HG02938 (cell line): ENCODE measurements around the gene C12orf57.
A peak's percentile ranks its signal among the peaks of the same experiment; 100 is the strongest.

ENCODE experiments used
- ATAC-seq: cut with Tn5 transposase; IDR thresholded peaks from one replicate; pipeline ENCODE4 v1.9.1; 2021; ENCODE audit warnings: mild to moderate bottlenecking, moderate library complexity; ENCODE audit not compliant: unreplicated experiment

The C12orf57 gene

DNA sequence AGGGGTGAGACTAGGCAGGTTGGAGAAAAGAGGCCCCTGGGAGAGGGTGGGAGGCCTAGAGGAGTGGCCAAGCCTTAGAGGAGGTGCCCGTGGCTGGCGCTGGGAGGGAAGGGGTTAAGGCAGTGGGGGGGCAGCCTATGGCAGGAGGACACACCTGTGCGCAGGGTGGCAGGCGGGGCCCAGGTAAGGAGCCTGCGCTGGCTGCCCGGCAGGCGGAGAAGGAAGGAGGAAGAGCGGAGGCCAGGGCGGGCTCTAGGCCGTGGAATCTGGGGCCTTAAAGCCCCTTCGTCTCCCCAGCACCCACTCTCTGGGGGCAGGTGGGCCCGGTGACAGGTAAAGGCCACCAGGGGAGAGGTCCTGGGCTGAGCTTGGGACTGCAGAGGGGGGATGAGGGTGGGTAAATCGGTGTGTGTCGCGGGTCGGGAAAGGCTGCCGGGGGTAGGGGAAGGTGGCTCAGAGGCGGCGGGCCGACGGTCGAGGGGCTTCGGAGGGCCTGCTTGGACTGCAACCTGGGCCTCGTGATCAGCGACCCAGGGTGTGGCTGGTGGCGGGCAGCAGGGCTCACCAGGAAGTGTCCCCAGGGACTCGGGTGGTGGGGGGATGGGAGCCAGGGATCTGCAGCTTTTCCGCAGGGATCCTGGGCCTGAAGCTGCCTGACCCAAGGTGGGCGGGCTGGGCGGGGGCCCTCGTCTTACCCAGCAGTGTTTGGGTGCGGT, 19.4 kb downstream of the C12orf57 start:
- no peak for ATAC-seq

GRCh38 chr12:6963791-6964413, 20.1 kb downstream of the C12orf57 start:
- no peak for ATAC-seq

GRCh38 chr12:6964605-6965025, 20.8 kb downstream of the C12orf57 start:
- no peak for ATAC-seq

GRCh38 chr12:6965026-6965661, 21.3 kb downstream of the C12orf57 start:
- ATAC-seq: no peak

DNA sequence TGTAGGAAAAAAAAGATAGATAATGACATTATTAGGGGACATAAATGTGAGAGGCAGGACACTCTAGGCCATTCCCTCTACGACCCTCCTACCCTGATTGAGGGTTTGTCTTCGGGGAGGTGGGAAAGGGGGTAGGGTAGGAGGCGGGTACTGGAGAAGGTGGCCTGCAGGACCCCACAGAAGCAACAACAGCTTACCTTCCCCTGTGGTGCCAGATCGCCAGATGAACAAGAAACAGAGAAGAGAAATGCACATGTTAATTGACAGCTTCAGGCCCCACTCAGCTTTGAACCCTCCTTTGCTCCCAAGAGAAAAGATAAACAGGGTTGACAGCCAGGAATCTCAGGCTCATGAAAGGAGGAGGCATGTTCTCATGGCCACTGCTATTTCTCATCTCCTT, 21.9 kb downstream of the C12orf57 start:
- ATAC-seq: no peak

- ATAC-seq: no peak
Measured at GRCh38 chr12:6966351-6966750, 22.5 kb downstream of the C12orf57 start.

GRCh38 chr12:6967651-6968100, 23.9 kb downstream of the C12orf57 start:
- no peak for ATAC-seq

GRCh38 chr12:6968426-6968825, 24.6 kb downstream of the C12orf57 start:
- no peak for ATAC-seq

DNA sequence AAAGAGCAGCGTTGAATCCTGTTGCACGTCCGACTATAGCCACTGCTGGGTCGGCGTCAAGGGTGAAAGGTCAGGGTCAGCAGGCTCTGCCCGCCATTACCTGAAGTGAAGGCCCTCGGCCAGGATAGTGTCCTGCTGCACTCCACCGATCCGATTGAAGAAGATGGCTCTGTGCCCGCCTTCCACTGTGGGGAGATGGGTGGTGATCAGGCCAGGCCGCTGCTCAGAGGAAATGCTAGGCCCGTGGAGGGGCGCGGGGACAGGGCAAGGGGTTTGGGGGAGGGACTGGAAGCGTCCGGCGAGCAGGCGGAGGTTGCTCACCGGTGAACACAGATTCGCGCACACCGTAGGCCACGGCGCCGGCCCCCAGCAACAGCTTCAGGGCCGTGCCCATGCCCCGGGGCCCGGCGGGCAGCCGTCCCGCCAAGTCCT, 26.3 kb downstream of the C12orf57 start:
- ATAC-seq: peak; percentile 16

DNA sequence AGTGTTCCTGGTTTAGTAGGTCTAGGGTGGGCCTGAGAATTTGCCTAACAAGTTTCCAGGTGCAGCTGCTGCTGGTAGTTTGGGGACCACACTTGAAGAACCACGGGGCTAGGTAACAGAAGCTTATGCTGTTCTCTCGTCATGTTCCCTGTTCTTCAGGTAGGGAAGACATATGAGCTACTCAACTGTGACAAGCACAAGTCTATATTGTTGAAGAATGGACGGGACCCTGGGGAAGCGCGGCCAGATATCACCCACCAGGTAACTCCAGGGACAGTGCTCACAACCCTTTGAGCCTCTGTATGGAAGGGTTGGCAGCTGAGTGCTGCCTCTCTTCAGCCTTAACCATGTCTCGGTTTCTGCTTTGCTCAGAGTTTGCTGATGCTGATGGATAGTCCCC, 30.4 kb downstream of the C12orf57 start:
- ATAC-seq: no peak

DNA sequence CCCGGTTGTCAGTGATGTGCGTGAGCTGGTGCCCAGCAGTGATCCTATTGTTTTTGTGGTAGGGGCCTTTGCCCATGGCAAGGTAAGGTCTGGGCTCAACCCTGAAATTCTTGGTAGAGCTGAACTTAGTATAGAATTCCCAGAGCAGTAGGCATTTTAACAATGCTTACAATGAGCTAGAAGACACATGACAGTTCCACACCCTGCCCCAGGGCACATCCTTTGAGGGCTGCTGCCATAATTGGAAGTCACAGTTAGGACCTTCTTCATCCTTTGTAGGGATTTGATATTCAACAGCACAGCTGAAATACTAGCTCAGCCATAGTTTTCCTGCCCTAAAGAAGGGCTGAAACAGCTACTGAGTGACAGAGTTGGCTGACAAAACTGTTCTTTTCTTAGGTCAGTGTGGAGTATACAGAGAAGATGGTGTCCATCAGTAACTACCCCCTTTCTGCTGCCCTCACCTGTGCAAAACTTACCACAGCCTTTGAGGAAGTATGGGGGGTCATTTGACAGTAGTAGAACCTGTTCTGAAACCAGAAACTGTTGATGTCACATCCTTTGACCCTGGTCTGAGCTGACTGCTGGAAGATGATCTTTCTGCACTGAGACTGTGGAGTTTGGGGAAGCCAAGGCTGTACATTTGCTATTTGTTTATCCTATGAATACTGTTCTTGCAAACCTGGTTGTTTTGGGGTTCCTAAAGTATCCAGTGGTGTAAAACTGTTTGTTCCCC, 31.6 kb downstream of the C12orf57 start:
- ATAC-seq: no peak

GRCh38 chr12:6977653-6978052, 33.8 kb downstream of the C12orf57 start:
- ATAC-seq: no peak

DNA sequence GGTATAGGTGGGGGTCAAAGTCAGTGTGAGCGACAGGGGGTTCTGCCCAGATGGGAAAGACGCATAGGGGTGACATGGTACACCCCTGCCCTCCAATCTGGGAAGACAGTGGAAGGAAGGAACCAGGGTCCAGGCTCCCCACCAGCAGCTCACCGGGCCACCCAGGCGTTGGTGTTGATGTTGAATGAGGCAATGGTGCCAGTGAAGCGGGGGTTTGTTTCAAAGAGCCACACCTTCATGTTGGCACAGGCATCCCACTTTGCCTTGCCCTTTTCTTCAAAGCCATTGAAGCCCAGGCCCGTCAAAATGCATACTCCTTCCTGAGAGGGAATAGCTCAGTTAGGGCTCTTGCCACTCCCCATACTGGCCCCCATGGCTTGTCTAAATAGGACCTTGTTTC, 34.4 kb downstream of the C12orf57 start:
- ATAC-seq: no peak

DNA sequence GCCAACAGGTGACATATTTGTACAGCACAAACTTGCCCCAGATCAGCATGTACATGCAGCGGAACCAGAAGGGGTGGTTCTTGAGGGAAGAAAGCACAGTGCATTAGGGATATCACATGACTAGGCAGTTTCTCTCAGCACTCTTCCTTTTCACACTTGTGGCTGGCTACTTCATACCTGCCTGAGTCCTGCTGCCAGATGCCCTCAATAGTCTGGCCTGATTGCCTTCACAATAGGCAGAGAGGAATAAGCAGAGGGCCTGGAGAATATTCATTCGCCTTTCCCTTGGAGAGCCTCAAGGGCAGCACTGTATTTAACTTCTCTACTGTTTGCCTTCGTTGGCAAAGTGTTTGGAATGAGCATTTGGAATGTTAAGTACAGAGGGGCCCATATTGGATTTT, 34.8 kb downstream of the C12orf57 start:
- ATAC-seq: no peak

DNA sequence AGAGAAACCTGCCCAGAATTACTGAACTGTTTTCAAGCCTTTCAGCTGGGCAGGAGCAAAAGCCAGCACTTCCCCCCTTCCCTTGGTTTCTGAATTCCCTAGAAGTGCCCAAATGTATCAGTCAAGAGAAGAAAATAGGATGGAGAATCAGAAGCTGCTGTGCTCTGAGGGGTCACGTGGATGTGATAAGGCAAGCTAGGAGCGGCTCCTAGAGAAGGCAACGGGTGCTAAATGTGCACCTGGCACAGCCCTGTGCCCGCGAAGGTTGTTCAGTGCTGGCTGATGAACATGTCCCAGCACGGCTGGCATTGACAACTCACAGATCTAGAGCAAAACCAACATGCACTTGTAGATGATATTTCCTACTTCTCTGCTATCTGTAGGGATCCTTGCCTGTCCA, 35.2 kb downstream of the C12orf57 start:
- no peak for ATAC-seq

GRCh38 chr12:6979453-6979852, 35.6 kb downstream of the C12orf57 start:
- ATAC-seq: no peak

DNA sequence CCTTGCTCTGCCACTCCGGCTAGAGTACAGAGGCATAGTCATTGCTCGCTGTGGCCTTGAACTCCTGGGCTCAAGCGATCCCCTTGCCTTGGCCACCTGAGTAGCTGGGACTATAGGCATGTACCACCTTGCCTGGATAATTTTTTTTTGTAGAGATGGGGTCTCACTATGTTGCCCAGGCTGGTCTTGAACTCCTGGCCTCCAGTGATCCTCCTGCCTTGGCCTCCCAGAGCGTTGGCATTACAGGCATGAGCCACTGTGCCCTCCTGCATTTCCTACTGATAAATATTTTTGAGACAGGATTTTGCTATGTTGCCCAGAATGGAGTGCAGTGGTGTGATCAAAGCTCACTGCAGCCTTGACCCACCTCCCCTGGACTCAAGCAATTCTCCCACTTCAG, 36.3 kb downstream of the C12orf57 start:
- no peak for ATAC-seq

- ATAC-seq: no peak
Measured at GRCh38 chr12:6980740-6981139, 36.9 kb downstream of the C12orf57 start.

DNA sequence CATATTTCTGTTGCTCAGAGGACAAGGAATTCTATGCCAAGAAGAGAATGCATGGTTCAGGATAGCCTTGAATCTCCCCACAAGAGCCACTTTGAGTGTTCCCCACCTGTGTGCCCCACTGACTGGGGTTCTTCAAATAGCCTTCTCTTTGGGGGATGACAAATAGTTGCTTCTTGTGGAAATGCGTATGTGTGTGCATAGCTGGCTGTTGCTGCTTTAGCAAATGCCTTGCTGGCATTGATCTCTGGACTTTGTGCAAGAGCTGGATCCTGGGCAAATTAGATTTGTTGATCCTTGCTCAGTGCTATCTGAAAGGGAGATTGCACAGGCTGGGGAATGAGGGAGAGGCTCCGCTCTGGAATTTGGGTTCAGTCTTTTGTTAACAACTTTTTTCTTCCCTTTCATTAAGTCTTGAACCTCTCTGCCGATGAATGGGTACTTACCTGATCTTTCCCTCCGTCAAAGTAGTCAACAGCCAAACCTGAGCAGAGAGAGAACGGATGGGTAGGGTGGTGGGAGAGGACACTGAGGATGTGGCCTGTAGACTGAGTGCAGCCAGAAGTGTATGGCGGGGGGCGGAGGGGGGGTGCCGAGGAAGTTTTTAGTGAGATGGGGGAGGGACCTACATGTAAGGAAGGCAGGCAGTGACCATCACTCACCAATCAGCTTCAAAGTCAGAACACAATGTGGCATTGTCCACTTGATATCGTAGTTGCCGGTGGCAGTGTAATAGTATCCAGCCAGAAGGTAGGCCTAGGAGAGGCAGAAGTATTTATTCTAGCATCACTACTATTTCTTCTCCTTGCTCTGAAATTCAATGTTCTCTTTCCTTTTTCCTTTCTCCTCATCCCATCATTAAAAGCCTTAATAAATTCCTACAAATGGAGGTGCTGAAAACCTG, 37.6 kb downstream of the C12orf57 start:
- no peak for ATAC-seq

GRCh38 chr12:6982532-6982931, 38.7 kb downstream of the C12orf57 start:
- no peak for ATAC-seq
